ENCODE data around the gene THAP5.
"Not testable (repeated sequence)": the region's sequence is repeated elsewhere in the genome, so short reads cannot be mapped to it uniquely, and the experiment has no call there.

DNA sequence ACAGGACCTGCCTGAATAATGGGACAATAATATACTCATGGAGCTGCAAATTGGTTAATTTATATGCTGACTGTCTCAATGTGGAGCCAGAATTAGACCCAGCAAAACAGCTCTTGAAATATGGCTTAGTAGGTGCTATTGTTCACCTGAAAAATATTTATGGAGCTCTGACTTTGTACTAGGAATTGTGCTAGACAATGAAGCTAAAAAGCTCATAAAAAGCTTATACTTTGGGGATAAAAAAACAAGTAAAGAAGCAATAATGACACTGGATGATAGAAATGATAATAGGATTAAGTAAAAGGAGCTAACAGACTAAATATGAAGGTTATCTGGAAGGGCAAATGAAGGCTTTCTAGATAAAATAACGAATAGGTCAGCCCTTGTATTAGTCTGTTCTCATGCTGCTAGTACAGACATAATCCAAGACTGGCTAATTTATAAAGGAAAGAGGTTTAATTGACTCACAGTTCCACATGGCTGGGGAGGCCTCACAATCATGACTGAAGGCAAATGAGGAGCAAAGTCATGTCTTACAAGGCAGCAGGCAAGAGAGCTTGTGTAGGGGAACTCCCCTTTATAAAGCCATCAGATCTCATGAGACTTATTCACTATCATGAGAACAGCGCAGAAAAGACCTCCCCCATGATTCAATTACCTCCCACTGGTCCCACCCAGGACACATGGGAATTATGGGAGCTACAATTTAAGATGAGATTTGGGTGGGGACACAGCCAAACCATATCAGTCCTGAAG lies 21.2 kb downstream of the THAP5 start:
- TF ChIP-seq, protein P1, sequence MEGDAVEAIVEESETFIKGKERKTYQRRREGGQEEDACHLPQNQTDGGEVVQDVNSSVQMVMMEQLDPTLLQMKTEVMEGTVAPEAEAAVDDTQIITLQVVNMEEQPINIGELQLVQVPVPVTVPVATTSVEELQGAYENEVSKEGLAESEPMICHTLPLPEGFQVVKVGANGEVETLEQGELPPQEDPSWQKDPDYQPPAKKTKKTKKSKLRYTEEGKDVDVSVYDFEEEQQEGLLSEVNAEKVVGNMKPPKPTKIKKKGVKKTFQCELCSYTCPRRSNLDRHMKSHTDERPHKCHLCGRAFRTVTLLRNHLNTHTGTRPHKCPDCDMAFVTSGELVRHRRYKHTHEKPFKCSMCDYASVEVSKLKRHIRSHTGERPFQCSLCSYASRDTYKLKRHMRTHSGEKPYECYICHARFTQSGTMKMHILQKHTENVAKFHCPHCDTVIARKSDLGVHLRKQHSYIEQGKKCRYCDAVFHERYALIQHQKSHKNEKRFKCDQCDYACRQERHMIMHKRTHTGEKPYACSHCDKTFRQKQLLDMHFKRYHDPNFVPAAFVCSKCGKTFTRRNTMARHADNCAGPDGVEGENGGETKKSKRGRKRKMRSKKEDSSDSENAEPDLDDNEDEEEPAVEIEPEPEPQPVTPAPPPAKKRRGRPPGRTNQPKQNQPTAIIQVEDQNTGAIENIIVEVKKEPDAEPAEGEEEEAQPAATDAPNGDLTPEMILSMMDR (IDR thresholded peaks at IDR 0.05; ENCODE audit: low read depth, low read length, poor library complexity, severe bottlenecking): not testable (repeated sequence)
- TF ChIP-seq EZH2phosphoT487 (IDR thresholded peaks at IDR 0.05; ENCODE audit: borderline replicate concordance, low read length): not testable (repeated sequence)

Data from DOHH2 (cell line).